ENCODE results near the gene DUSP16.
A peak's percentile ranks its signal among the peaks of the same experiment; 100 is the strongest.

Gene DUSP16

DNA sequence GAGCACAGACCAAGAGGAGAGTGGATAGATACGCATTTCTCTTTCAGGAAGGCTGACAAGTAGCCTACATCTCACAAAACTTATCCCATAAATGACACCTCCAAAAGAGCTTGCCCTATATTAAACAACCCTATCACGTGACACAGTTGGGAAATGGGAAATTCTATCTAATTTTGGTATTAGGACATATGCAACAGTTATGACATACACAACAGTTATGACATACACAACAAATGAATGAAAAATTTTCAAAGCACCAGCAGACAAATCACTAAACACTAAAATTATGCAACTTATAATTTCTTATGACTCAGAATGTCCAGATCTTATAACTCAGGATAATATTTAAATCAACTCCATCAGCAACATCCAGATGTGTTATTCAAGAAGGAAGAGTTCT is 54.1 kb downstream of the DUSP16 start:
- no peak overlapping the region for H3K27ac ChIP-seq (replicated peaks; ENCODE audit: low read length)
- no peak overlapping the region for H2AK5ac ChIP-seq (ENCODE audit: low read depth, low read length)
- no peak overlapping the region for H2BK120ac ChIP-seq (ENCODE audit: low read depth, low read length)
- no peak for DNase-seq (ENCODE audit: low spot score)
- no peak overlapping the region for H4K8ac ChIP-seq (ENCODE audit: low read depth, low read length)
- no peak overlapping the region for H3K18ac ChIP-seq (ENCODE audit: low read length)
- no peak overlapping the region for H2AFZ ChIP-seq (ENCODE audit: low read length)
- H3K36me3 ChIP-seq (replicated peaks in 1 of 2; ENCODE audit: control insufficient read depth in 2 of 2, insufficient read depth in 2 of 2, low read length in 2 of 2): peaks cover 0 to 4% of the 10 kb centered on the region in 2 donors
- H3K9me3 ChIP-seq (replicated peaks in 1 of 2; ENCODE audit: control insufficient read depth in 2 of 2, insufficient read depth in 1 of 2, low read depth in 1 of 2, low read length in 2 of 2): no peaks in the 10 kb centered on the region
- H2BK5ac ChIP-seq (ENCODE audit: low read length): no peak overlapping the region
- no peak overlapping the region for H3K23ac ChIP-seq (ENCODE audit: low read depth, low read length, poor library complexity)
- H3K4ac ChIP-seq (ENCODE audit: low read length): no peak overlapping the region
- no peaks in the 10 kb centered on the region for H3K79me1 ChIP-seq (ENCODE audit: low read depth, low read length)
- H3K4me1 ChIP-seq (ENCODE audit: control insufficient read depth in 2 of 2, insufficient read depth in 1 of 2, low read depth in 1 of 2, low read length in 2 of 2): peaks cover 8 to 26% of the 10 kb centered on the region in 2 donors
- H2BK15ac ChIP-seq (ENCODE audit: low read length): no peak overlapping the region
- no peak overlapping the region for H3K9ac ChIP-seq (ENCODE audit: low read depth, low read length, poor library complexity)
- no peak overlapping the region for H4K91ac ChIP-seq (ENCODE audit: low read depth, low read length, poor library complexity)
- no peak overlapping the region for H3K4me3 ChIP-seq (ENCODE audit: low read length in 2 of 2)
- no peaks in the 10 kb centered on the region for H3K27me3 ChIP-seq (ENCODE audit: control insufficient read depth in 3 of 3, insufficient read depth in 3 of 3, low read depth in 1 of 3, low read length in 3 of 3)
- H3K14ac ChIP-seq (ENCODE audit: low read length): no peak overlapping the region
- no CpG with 5 or more reads among the region's 2 CpGs for WGBS, 2 donors (ENCODE audit: extremely low coverage in 2 of 2, insufficient read length in 2 of 2, insufficient replicate concordance in 1 of 2)
- H3K4me2 ChIP-seq (ENCODE audit: insufficient read depth, low read length, poor library complexity, severe bottlenecking): no peak overlapping the region
- H2BK12ac ChIP-seq (ENCODE audit: low read length): no peak overlapping the region

DNA sequence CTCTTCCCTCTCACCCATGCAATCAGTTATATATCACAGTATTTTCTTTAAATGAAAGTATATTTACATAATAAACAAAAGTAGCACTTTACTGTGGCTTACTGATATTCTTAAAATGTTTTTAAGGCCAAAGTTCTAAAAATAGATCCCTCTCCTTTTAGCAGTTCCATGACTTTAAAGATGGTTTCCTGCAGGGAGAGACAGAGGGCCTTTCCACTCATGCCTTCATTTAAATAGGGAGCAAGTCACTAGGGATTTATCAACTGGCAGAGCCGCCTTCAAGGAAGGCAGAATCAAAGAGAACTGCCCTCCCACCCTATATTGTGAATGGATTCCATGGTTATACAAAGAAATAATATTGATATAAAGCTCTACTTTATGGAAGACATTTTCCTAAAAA is 55.5 kb downstream of the DUSP16 start:
- no peak overlapping the region for H2BK5ac ChIP-seq (ENCODE audit: low read length)
- H3K4me2 ChIP-seq (ENCODE audit: insufficient read depth, low read length, poor library complexity, severe bottlenecking): no peak overlapping the region
- H3K79me1 ChIP-seq (ENCODE audit: low read depth, low read length): no peaks in the 10 kb centered on the region
- no peak overlapping the region for H2BK120ac ChIP-seq (ENCODE audit: low read depth, low read length)
- no peaks in the 10 kb centered on the region for H3K36me3 ChIP-seq (replicated peaks in 1 of 2; ENCODE audit: control insufficient read depth in 2 of 2, insufficient read depth in 2 of 2, low read length in 2 of 2)
- WGBS, 2 donors (ENCODE audit: extremely low coverage in 2 of 2, insufficient read length in 2 of 2, insufficient replicate concordance in 1 of 2): no CpG with 5 or more reads among the region's 1 CpG
- H4K91ac ChIP-seq (ENCODE audit: low read depth, low read length, poor library complexity): no peak overlapping the region
- no peak for DNase-seq (ENCODE audit: low spot score)
- peaks cover 10 to 22% of the 10 kb centered on the region in 2 donors for H3K4me1 ChIP-seq (ENCODE audit: control insufficient read depth in 2 of 2, insufficient read depth in 1 of 2, low read depth in 1 of 2, low read length in 2 of 2)
- no peak overlapping the region for H3K23ac ChIP-seq (ENCODE audit: low read depth, low read length, poor library complexity)
- H3K18ac ChIP-seq (ENCODE audit: low read length): no peak overlapping the region
- no peak overlapping the region for H2BK12ac ChIP-seq (ENCODE audit: low read length)
- no peak overlapping the region for H2AK5ac ChIP-seq (ENCODE audit: low read depth, low read length)
- no peak overlapping the region for H4K8ac ChIP-seq (ENCODE audit: low read depth, low read length)
- H3K4me3 ChIP-seq (ENCODE audit: low read length in 2 of 2): no peak overlapping the region
- no peak overlapping the region for H3K14ac ChIP-seq (ENCODE audit: low read length)
- no peaks in the 10 kb centered on the region for H3K9me3 ChIP-seq (replicated peaks in 1 of 2; ENCODE audit: control insufficient read depth in 2 of 2, insufficient read depth in 1 of 2, low read depth in 1 of 2, low read length in 2 of 2)
- no peak overlapping the region for H2BK15ac ChIP-seq (ENCODE audit: low read length)
- H3K27ac ChIP-seq (replicated peaks; ENCODE audit: low read length): no peak overlapping the region
- H3K4ac ChIP-seq (ENCODE audit: low read length): no peak overlapping the region
- H3K27me3 ChIP-seq (ENCODE audit: control insufficient read depth in 3 of 3, insufficient read depth in 3 of 3, low read depth in 1 of 3, low read length in 3 of 3): no peaks in the 10 kb centered on the region
- H3K9ac ChIP-seq (ENCODE audit: low read depth, low read length, poor library complexity): no peak overlapping the region
- no peak overlapping the region for H2AFZ ChIP-seq (ENCODE audit: low read length)

DNA sequence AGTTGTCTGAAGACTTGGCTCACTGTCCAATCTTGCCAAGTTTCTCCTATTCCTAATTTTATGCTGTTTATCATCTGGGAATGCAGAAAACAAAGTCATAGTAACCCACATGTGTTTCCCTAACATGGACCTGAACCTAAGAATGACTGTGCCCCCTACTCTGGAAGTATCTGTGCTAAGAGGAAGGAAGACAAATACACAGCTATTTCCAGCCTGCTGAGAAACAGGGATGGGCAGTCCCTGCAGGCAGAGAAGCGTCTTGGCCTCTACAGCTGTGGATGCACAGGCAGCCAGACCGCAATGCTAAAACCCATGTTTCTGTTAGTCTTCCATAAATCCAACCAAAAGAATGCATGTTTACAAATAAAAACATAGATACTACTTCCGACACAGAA is 56.2 kb downstream of the DUSP16 start:
- no peak overlapping the region for H3K14ac ChIP-seq (ENCODE audit: low read length)
- H2BK15ac ChIP-seq (ENCODE audit: low read length): no peak overlapping the region
- no peak overlapping the region for H2AFZ ChIP-seq (ENCODE audit: low read length)
- H3K27ac ChIP-seq (replicated peaks; ENCODE audit: low read length): peak overlapping the region; percentile 20
- H3K36me3 ChIP-seq (replicated peaks in 1 of 2; ENCODE audit: control insufficient read depth in 2 of 2, insufficient read depth in 2 of 2, low read length in 2 of 2): no peaks in the 10 kb centered on the region
- no peak overlapping the region for H2BK12ac ChIP-seq (ENCODE audit: low read length)
- H3K79me1 ChIP-seq (ENCODE audit: low read depth, low read length): no peaks in the 10 kb centered on the region
- no peak overlapping the region for H3K23ac ChIP-seq (ENCODE audit: low read depth, low read length, poor library complexity)
- H4K91ac ChIP-seq (ENCODE audit: low read depth, low read length, poor library complexity): no peak overlapping the region
- H4K8ac ChIP-seq (ENCODE audit: low read depth, low read length): no peak overlapping the region
- no peak overlapping the region for H2AK5ac ChIP-seq (ENCODE audit: low read depth, low read length)
- H3K4me1 ChIP-seq (ENCODE audit: control insufficient read depth in 2 of 2, insufficient read depth in 1 of 2, low read depth in 1 of 2, low read length in 2 of 2): peaks cover 10 to 22% of the 10 kb centered on the region in 2 donors
- no peaks in the 10 kb centered on the region for H3K9me3 ChIP-seq (replicated peaks in 1 of 2; ENCODE audit: control insufficient read depth in 2 of 2, insufficient read depth in 1 of 2, low read depth in 1 of 2, low read length in 2 of 2)
- no peak overlapping the region for H2BK5ac ChIP-seq (ENCODE audit: low read length)
- DNase-seq (ENCODE audit: low spot score): no peak
- H3K4me3 ChIP-seq (ENCODE audit: low read length in 2 of 2): no peak overlapping the region
- no peaks in the 10 kb centered on the region for H3K27me3 ChIP-seq (ENCODE audit: control insufficient read depth in 3 of 3, insufficient read depth in 3 of 3, low read depth in 1 of 3, low read length in 3 of 3)
- no peak overlapping the region for H3K18ac ChIP-seq (ENCODE audit: low read length)
- no peak overlapping the region for H3K4ac ChIP-seq (ENCODE audit: low read length)
- H2BK120ac ChIP-seq (ENCODE audit: low read depth, low read length): no peak overlapping the region
- H3K9ac ChIP-seq (ENCODE audit: low read depth, low read length, poor library complexity): no peak overlapping the region
- no CpG with 5 or more reads among the region's 3 CpGs for WGBS, 2 donors (ENCODE audit: extremely low coverage in 2 of 2, insufficient read length in 2 of 2, insufficient replicate concordance in 1 of 2)
- no peak overlapping the region for H3K4me2 ChIP-seq (ENCODE audit: insufficient read depth, low read length, poor library complexity, severe bottlenecking)

DNA sequence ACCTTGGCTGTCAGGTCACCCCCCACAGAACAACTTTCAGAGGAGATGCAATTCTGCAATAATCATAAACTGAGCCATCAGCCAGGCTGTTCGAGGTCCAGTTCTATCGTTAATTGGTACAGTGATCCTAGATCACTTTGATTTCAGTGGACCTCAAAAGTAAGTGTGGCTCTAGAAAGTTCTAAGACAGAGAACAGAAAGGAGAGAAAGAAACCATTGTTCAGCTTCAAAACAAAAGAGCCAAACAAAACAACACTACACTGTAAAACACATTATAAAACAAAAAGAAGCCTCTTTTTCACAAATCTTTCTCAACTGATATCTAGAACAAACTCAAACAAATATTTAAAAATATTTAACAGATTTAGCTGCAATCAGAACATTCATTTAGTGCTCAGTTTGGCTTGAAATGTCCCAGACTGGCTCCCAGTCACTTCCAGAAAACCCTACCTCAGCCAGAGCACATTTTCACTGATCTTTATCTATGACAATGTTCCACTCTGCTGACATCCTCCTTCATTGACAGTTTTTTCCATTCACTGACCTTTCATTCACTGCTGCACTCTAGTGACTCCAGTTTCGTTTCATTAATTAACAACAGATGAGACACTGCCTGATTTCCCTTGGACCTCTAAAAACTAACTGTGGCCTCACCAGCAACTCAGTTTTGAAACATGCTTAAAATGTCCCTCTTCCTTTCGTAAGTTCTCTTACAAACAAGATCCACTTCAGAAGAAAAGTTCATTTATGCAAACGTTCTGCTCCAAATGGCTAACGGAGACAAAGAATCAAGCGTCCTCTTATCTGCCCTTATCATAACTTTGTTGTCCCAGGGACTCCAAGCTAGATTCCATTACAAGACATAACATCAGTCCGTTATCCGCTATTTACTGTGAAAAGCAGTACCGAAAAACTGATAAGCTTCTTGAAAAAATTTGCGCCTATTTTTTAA is 56.8 kb downstream of the DUSP16 start:
- Histone ChIP-seq H2AK5ac (ENCODE audit: low read depth, low read length) (no peak overlapping the region), H2BK12ac (ENCODE audit: low read length) (no peak overlapping the region), H2AFZ (ENCODE audit: low read length) (no peak overlapping the region), H3K9ac (ENCODE audit: low read depth, low read length, poor library complexity) (no peak overlapping the region), H3K14ac (ENCODE audit: low read length) (no peak overlapping the region), H4K8ac (ENCODE audit: low read depth, low read length) (no peak overlapping the region), H3K18ac (ENCODE audit: low read length) (no peak overlapping the region), H3K4ac (ENCODE audit: low read length) (no peak overlapping the region), H3K27me3 (ENCODE audit: control insufficient read depth in 3 of 3, insufficient read depth in 3 of 3, low read depth in 1 of 3, low read length in 3 of 3) (no peaks in the 10 kb centered on the region), H3K36me3 (replicated peaks in 1 of 2; ENCODE audit: control insufficient read depth in 2 of 2, insufficient read depth in 2 of 2, low read length in 2 of 2) (no peaks in the 10 kb centered on the region), H3K4me3 (ENCODE audit: low read length in 2 of 2) (no peak overlapping the region), H3K9me3 (replicated peaks in 1 of 2; ENCODE audit: control insufficient read depth in 2 of 2, insufficient read depth in 1 of 2, low read depth in 1 of 2, low read length in 2 of 2) (no peaks in the 10 kb centered on the region), H3K27ac (replicated peaks; ENCODE audit: low read length) (peak overlapping the region; percentile 6), H3K23ac (ENCODE audit: low read depth, low read length, poor library complexity) (no peak overlapping the region), H2BK5ac (ENCODE audit: low read length) (no peak overlapping the region), H3K4me2 (ENCODE audit: insufficient read depth, low read length, poor library complexity, severe bottlenecking) (no peak overlapping the region), H2BK120ac (ENCODE audit: low read depth, low read length) (no peak overlapping the region), H4K91ac (ENCODE audit: low read depth, low read length, poor library complexity) (no peak overlapping the region), H3K79me1 (ENCODE audit: low read depth, low read length) (no peaks in the 10 kb centered on the region), H3K4me1 (ENCODE audit: control insufficient read depth in 2 of 2, insufficient read depth in 1 of 2, low read depth in 1 of 2, low read length in 2 of 2) (peaks cover 13 to 22% of the 10 kb centered on the region in 2 donors), H2BK15ac (ENCODE audit: low read length) (no peak overlapping the region)
- DNase-seq (ENCODE audit: low spot score): no peak
- WGBS, 2 donors (ENCODE audit: extremely low coverage in 2 of 2, insufficient read length in 2 of 2, insufficient replicate concordance in 1 of 2): no CpG with 5 or more reads among the region's 11 CpGs
